Neutrophil (primary cell): ENCODE data around the gene FSTL3.

Source experiments
- H3K27ac ChIP-seq: fragments of 200-600 bp; sonication (generic); 2 replicates; pipeline ENCODE4 v1.5.1; 2016; ENCODE audit warnings: mild to moderate bottlenecking, moderate library complexity
- H3K27me3 ChIP-seq: fragments of 200-600 bp; sonication (generic); 2 replicates; pipeline ENCODE4 v1.6.0; 2016; ENCODE audit warnings: mild to moderate bottlenecking
- H3K36me3 ChIP-seq: fragments of 200-600 bp; sonication (generic); 2 replicates; pipeline ENCODE4 v1.5.1; 2017
- H3K4me1 ChIP-seq, 2 experiments: fragments of 200-600 bp in 1 of 2; sonication (generic) in 1 of 2; 1 replicate in 1 of 2; 2 replicates in 1 of 2; pipeline versions ENCODE4 v1.5.1 to v1.6.1; 2013 to 2016; ENCODE audit warnings: low read depth in 1 of 2, low read length in 1 of 2, mild to moderate bottlenecking in 1 of 2, moderate library complexity in 1 of 2; ENCODE audit not compliant: control insufficient read depth in 1 of 2, insufficient read depth in 1 of 2
- H3K4me3 ChIP-seq, 2 experiments: fragments of 200-600 bp in 1 of 2; sonication (generic) in 1 of 2; 1 replicate in 1 of 2; 2 replicates in 1 of 2; pipeline ENCODE4 v1.5.1; 2013 to 2016; ENCODE audit warnings: low read depth in 1 of 2, low read length in 1 of 2, mild to moderate bottlenecking in 1 of 2, moderate library complexity in 1 of 2
- H3K9me3 ChIP-seq: fragments of 200-600 bp; sonication (generic); 2 replicates; pipeline ENCODE4 v1.5.1; 2016
- CTCF ChIP-seq: fragments of 200-600 bp; sonication (generic); IDR thresholded peaks from 2 replicates; pipeline ENCODE4 v1.5.1; 2016; ENCODE audit warnings: antibody characterized with exemption

FSTL3 gene

GRCh38 chr19:633068-633785 is 43.0 kb upstream of the FSTL3 start, which contains the start of gene POLRMT:
TSS of gene POLRMT (minus strand) at chr19:633537. CDS start at chr19:633512, 25 bp downstream.
- peaks cover 6% of the 10 kb centered on the region for H3K36me3 ChIP-seq
- no peaks in the 10 kb centered on the region for H3K9me3 ChIP-seq
- peaks cover 16 to 19% of the 10 kb centered on the region in 2 experiments for H3K4me1 ChIP-seq
- H3K27me3 ChIP-seq = peaks cover 19% of the 10 kb centered on the region
- H3K27ac ChIP-seq = peak within 1 kb of the TSS; percentile 62
- peak within 1 kb of the TSS; percentile 76 to 89 for H3K4me3 ChIP-seq
- TF ChIP-seq CTCF = peak; percentile 59

- peaks cover 6% of the 10 kb centered on the region for H3K36me3 ChIP-seq
- no peak for TF ChIP-seq CTCF
- H3K27ac ChIP-seq = peak overlapping the region; percentile 62
Measured at GRCh38 chr19:633786-634639, 42.2 kb upstream of the FSTL3 start.

GRCh38 chr19:634975-635652 is 41.1 kb upstream of the FSTL3 start:
- H3K9me3 ChIP-seq = no peaks in the 10 kb centered on the region
- H3K27me3 ChIP-seq = peaks cover 38% of the 10 kb centered on the region
- H3K36me3 ChIP-seq = no peaks in the 10 kb centered on the region
- H3K27ac ChIP-seq = no peak overlapping the region
- TF ChIP-seq CTCF = no peak
- peaks cover 21 to 27% of the 10 kb centered on the region in 2 experiments for H3K4me1 ChIP-seq
- H3K4me3 ChIP-seq = no peak overlapping the region

More at GRCh38 chr19:633786-634639, 42.2 kb upstream of the FSTL3 start:
- H3K9me3 ChIP-seq = no peaks in the 10 kb centered on the region
- H3K4me1 ChIP-seq = peaks cover 17 to 21% of the 10 kb centered on the region in 2 experiments
- H3K4me3 ChIP-seq = peak overlapping the region; percentile 76 to 89
- H3K27me3 ChIP-seq = peaks cover 27% of the 10 kb centered on the region

- no peaks in the 10 kb centered on the region for H3K9me3 ChIP-seq
- TF ChIP-seq CTCF = no peak
- peaks cover 48% of the 10 kb centered on the region for H3K27me3 ChIP-seq
- H3K4me1 ChIP-seq = peaks cover 9 to 12% of the 10 kb centered on the region in 2 experiments
- H3K36me3 ChIP-seq = no peaks in the 10 kb centered on the region
- peak overlapping the region in 1 of 2 experiments; percentile 29 for H3K4me3 ChIP-seq
- no peak overlapping the region for H3K27ac ChIP-seq
Measured at GRCh38 chr19:638906-639252, 37.3 kb upstream of the FSTL3 start.
